ENCODE results near the gene UNC5C. TPM values are rescaled to one million over a fixed set of nuclear protein-coding genes. Genes with fewer than 3 reads are reported as not detected.

UNC5C gene
- total RNA-seq, 4 donors from 2014 or later = 1.2 to 5.0 (median 3.0) TPM

DNA sequence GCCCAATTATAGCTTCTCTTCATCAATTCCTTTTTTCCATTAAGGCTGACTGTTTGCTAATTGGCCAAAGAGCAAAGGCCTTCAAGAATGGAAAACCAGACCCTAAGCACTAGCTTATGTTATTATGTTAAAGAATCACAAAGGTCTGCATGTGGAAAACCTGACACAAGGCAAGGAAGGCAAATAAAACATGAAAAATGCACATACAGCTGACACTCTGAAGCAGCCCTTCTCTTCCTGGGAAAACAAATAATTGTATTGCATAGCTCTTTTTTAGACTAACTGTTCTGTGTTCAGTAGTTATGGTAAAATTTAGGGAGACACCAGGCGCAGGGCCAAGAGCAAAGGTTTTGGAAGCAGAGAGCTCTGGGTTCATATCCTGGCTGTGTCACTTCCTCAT is 223.1 kb downstream of the UNC5C start:
- no peaks in the 10 kb centered on the region for H3K27me3 ChIP-seq
- no peak overlapping the region for H3K27ac ChIP-seq
- peaks cover 0 to 7% (median 0%) of the 10 kb centered on the region in 4 donors for H3K9me3 ChIP-seq
- TF ChIP-seq EP300 (IDR thresholded peaks at IDR 0.05) = no peak
- TF ChIP-seq, protein P1, sequence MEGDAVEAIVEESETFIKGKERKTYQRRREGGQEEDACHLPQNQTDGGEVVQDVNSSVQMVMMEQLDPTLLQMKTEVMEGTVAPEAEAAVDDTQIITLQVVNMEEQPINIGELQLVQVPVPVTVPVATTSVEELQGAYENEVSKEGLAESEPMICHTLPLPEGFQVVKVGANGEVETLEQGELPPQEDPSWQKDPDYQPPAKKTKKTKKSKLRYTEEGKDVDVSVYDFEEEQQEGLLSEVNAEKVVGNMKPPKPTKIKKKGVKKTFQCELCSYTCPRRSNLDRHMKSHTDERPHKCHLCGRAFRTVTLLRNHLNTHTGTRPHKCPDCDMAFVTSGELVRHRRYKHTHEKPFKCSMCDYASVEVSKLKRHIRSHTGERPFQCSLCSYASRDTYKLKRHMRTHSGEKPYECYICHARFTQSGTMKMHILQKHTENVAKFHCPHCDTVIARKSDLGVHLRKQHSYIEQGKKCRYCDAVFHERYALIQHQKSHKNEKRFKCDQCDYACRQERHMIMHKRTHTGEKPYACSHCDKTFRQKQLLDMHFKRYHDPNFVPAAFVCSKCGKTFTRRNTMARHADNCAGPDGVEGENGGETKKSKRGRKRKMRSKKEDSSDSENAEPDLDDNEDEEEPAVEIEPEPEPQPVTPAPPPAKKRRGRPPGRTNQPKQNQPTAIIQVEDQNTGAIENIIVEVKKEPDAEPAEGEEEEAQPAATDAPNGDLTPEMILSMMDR (IDR thresholded peaks at IDR 0.05) = no peak
- TF ChIP-seq POLR2A (IDR thresholded peaks at IDR 0.05) = no peak
- H3K4me3 ChIP-seq = no peak overlapping the region
- no peaks in the 10 kb centered on the region for H3K36me3 ChIP-seq
- no peak for DNase-seq (ENCODE audit: low spot score in 2 of 2)
- no peaks in the 10 kb centered on the region for H3K4me1 ChIP-seq
- 87 to 92% methylated on average over 1 of the region's 1 CpG for WGBS, 2 donors

DNA sequence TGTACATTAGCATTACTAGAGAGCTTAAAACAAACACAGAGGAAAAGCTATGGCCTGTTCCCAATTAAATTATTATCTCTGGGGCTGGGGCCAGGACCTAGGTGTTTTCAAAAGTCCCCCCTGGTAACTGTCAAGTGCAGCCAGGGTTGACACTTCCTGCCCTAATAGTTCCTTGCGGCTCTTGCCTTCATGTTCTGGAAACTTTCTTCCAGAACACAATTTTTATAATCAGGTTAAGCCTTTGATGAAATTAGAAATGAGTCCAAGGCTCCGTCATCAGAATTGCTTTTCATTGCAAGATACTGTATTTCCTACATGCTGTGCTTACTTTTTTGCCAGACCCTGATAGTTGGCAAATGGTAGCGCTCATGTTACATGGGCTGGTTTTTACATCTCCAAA is 229.6 kb downstream of the UNC5C start:
- H3K4me1 ChIP-seq = peaks cover 0 to 5% (median 0%) of the 10 kb centered on the region in 4 donors
- H3K9me3 ChIP-seq = no peaks in the 10 kb centered on the region
- H3K36me3 ChIP-seq = no peaks in the 10 kb centered on the region
- no peak overlapping the region for H3K27ac ChIP-seq
- H3K27me3 ChIP-seq = no peaks in the 10 kb centered on the region
- no peak overlapping the region for H3K4me3 ChIP-seq
- WGBS, 2 donors = 83 to 87% methylated on average over 3 of the region's 3 CpGs
- TF ChIP-seq POLR2A (IDR thresholded peaks at IDR 0.05) (no peak), EP300 (IDR thresholded peaks at IDR 0.05) (no peak)
- TF ChIP-seq, protein P1 (IDR thresholded peaks at IDR 0.05) = no peak
- DNase-seq (ENCODE audit: low spot score in 2 of 2) = no peak

DNA sequence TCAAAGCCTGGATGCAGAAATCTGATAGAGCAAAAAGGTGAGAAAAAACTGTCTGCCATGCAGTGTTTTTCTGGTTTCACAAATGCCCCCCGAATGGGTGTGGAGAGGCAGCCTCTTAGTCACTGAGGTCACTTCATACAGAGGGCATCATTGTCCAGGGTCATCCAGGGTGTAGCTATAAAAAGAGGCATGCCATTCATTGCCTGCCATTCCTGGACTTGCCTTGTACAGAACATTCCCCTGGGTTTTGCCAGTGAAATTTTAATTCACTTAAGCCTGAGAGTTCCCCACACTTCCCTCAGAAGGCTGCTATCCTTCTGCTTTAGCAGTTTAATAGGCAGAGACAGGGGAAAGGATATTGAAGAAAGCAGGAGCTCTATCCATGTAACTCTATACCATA is 230.3 kb downstream of the UNC5C start:
- H3K4me1 ChIP-seq = peaks cover 0 to 5% (median 0%) of the 10 kb centered on the region in 4 donors
- DNase-seq (ENCODE audit: low spot score in 2 of 2) = no peak
- 35 to 67% methylated on average over 1 of the region's 1 CpG for WGBS, 2 donors

DNA sequence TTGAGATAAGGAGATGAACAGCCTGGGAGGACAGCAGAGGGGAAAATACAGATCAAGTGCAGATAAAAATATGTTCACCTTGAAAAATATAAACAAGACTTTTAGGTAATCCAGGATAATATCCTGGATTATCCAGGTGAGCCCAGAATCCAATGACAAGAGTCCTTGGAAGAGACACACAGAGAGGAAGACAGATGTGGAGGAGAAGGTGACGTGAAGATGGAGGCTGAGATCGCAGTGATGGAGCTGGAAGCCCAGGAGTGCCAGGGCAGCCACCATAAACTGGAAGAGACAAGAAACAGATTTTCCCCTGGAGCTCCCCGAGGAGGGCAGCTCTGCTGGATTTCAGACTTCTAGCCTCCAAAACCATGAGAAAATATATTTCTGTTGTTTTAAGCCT is 230.7 kb downstream of the UNC5C start:
- TF ChIP-seq, protein P1 (IDR thresholded peaks at IDR 0.05) = no peak
- no peak for TF ChIP-seq EP300 (IDR thresholded peaks at IDR 0.05)
- Histone ChIP-seq H3K36me3 (no peaks in the 10 kb centered on the region), H3K4me1 (peaks cover 0 to 5% (median 0%) of the 10 kb centered on the region in 4 donors), H3K9me3 (no peaks in the 10 kb centered on the region), H3K4me3 (no peak overlapping the region), H3K27ac (no peak overlapping the region), H3K27me3 (no peaks in the 10 kb centered on the region)
- 79 to 84% methylated on average over 3 of the region's 3 CpGs for WGBS, 2 donors
- no peak for DNase-seq (ENCODE audit: low spot score in 2 of 2)

More for the DNA sequence above, 230.3 kb downstream of the UNC5C start:
- Histone ChIP-seq H3K4me3 (no peak overlapping the region), H3K36me3 (no peaks in the 10 kb centered on the region), H3K27ac (no peak overlapping the region), H3K9me3 (no peaks in the 10 kb centered on the region), H3K27me3 (no peaks in the 10 kb centered on the region)
- no peak for TF ChIP-seq EP300 (IDR thresholded peaks at IDR 0.05)
- TF ChIP-seq, protein P1 (IDR thresholded peaks at IDR 0.05) = no peak

DNA sequence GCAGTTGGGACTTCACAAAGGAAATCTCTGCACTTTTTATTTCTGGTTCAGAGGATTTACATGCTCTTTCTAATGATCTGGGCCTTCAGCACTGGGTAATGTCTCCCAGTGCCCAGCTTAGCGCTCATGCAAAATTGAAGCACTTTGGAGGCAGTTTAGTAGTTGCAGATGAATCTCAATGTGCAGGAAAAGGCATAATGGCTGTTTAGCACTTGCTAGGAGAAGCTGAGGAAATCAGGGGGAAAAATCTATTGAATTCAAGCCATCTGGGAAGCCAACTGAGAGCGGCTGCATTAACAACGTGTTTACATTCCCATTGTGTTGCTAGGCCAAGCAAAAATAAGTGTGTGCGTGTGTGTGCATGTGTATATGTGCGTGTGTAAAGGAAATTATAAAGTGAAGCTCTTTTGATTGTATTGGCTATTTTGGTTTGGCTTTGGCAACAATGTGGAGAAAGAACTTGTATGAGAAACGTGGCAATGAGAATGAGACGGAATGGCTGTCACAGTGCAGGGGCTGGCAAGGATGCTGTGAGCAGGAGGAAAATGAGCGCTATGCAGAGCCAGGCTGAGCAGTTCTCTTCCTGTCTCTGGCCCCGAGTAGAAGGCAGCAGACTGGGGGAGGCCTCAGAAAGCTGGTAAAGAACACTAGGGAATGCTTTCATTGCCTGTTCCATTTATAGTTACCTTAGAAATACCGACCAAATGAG is 231.5 kb downstream of the UNC5C start:
- H3K27me3 ChIP-seq = no peaks in the 10 kb centered on the region
- no peak for DNase-seq (ENCODE audit: low spot score in 2 of 2)
- H3K27ac ChIP-seq = no peak overlapping the region
- no peak overlapping the region for H3K4me3 ChIP-seq
- no peaks in the 10 kb centered on the region for H3K36me3 ChIP-seq
- WGBS, 2 donors = 79 to 83% methylated on average over 10 of the region's 10 CpGs
- peaks cover 0 to 5% (median 0%) of the 10 kb centered on the region in 4 donors for H3K4me1 ChIP-seq
- H3K9me3 ChIP-seq = no peaks in the 10 kb centered on the region
- TF ChIP-seq EP300 (IDR thresholded peaks at IDR 0.05) (no peak), POLR2A (IDR thresholded peaks at IDR 0.05) (no peak)
- TF ChIP-seq, protein P1 (IDR thresholded peaks at IDR 0.05) = no peak

Measured in tibial nerve (tissue), 4 donors.